Activated naive CD4-positive, alpha-beta T cell treated with anti-CD3 and anti-CD28 coated beads, Interleukin-2, amount 50 U/mL, for 16 hours (primary cell): ENCODE measurements around the gene TNFSF12.
"Not testable (repeated sequence)": the region's sequence is repeated elsewhere in the genome, so short reads cannot be mapped to it uniquely, and the experiment has no call there.

Experiments
- DNase-seq: peaks from one replicate; pipeline ENCODE4 v3.0.0-alpha.2; 2020

The TNFSF12 gene

GRCh38 chr17:7588553-7589203 is 39.8 kb downstream of the TNFSF12 start:
- DNase-seq: no peak

GRCh38 chr17:7589204-7589868 is 40.5 kb downstream of the TNFSF12 start:
- DNase-seq: peak; percentile 70

- DNase-seq: no peak
These were observed 41.2 kb downstream of the TNFSF12 start, which contains the start of gene SOX15 for GRCh38 chr17:7589891-7590691. SOX15 (minus strand) TSS chr17:7590094; CDS start chr17:7589676, 418 bp downstream.

- no peak for DNase-seq
These were observed 41.9 kb downstream of the TNFSF12 start for GRCh38 chr17:7590743-7591142.

- no peak for DNase-seq
These were observed 42.7 kb downstream of the TNFSF12 start for GRCh38 chr17:7591596-7591995.

- DNase-seq: no peak
These were observed 43.7 kb downstream of the TNFSF12 start for GRCh38 chr17:7592422-7593021.

GRCh38 chr17:7593296-7593695 is 44.4 kb downstream of the TNFSF12 start:
- DNase-seq: no peak

GRCh38 chr17:7597561-7597960 is 48.7 kb downstream of the TNFSF12 start:
- not testable (repeated sequence) for DNase-seq

- DNase-seq: no peak
These were observed 57.4 kb downstream of the TNFSF12 start for GRCh38 chr17:7606280-7606679.
